GM19397 (cell line): ENCODE results near the gene SLC37A1.

ENCODE experiments used
- ATAC-seq: cut with Tn5 transposase; IDR thresholded peaks from one replicate; pipeline ENCODE4 v1.9.1; 2021; ENCODE audit warnings: mild to moderate bottlenecking, moderate library complexity; ENCODE audit not compliant: unreplicated experiment

Gene SLC37A1

GRCh38 chr21:42572906-42573495, 59.3 kb downstream of the SLC37A1 start:
- no peak for ATAC-seq

DNA sequence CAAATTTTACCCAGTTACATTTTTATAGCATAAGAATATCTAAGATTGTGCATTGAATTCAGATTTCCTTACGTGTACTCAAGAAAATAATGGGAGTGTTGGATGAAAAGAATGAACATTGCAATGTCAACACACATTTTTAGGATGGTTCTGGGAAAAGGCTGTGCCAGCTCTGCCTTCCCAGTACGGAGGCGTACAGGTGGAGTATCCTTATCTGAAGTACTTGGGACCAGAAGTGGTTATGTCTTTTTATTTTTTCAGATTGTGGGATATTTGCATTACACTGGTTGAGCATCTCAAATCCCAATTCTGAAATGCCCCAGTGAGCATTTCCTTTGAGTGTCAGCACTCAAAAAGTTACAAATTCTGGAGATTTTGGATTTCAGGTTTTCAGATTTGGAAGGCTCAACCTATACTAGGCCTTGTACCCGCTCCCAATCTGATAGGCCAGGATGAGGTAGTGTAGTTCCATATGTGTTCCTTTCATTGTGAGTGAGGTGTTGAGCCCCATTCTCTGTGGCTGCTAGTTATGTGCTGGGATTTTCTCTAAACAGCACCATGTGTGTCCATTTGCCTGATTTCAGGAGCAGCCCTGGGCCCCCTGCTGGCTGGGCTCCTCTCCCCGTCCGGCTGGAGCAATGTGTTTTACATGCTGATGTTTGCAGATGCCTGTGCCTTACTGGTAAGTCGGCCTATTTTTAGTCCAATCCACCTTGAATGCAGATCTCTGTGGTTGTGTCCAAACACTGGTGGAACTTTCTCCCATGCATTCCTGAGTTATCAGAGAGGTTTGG, 60.8 kb downstream of the SLC37A1 start:
- no peak for ATAC-seq

- ATAC-seq, result no peak
Observed at GRCh38 chr21:42575111-42575510, 61.5 kb downstream of the SLC37A1 start.

DNA sequence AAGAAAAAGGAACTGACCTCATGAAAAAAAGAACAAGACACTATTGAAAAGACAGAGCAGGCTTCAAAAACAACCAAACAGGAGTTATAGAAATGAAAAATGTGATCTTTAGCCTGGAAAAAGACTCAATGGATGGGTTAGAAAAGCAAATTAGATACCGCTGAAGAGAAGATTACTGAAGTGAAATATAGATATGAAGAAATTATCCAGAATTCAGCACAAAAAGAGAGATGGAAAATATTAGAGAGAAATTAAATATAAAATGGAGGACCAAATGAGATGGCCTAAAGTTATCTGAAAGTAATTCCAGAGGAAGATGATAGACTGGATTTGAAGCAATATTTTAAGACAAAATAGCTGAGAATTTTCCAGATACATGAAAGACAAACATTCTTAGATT, 63.0 kb downstream of the SLC37A1 start:
- ATAC-seq, result no peak

DNA sequence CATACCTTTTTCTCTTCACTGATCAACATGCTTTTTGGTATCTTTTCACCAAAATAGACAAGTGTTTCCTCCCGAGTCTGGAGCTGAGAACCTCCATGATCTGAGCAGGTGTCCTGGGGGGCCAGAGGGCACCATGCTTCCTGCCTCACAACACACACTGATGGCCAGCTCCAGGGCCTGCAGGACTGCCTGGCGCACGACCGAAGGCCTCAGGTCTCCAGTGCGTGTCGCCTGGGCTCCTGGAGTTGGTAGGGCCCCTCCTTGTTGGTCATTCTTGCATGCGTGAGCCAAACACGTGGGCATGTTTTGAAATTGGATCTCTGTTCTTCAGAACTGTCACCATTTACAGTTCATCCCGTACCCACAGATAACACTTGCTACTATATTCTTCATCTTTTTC, 64.4 kb downstream of the SLC37A1 start:
- no peak for ATAC-seq

DNA sequence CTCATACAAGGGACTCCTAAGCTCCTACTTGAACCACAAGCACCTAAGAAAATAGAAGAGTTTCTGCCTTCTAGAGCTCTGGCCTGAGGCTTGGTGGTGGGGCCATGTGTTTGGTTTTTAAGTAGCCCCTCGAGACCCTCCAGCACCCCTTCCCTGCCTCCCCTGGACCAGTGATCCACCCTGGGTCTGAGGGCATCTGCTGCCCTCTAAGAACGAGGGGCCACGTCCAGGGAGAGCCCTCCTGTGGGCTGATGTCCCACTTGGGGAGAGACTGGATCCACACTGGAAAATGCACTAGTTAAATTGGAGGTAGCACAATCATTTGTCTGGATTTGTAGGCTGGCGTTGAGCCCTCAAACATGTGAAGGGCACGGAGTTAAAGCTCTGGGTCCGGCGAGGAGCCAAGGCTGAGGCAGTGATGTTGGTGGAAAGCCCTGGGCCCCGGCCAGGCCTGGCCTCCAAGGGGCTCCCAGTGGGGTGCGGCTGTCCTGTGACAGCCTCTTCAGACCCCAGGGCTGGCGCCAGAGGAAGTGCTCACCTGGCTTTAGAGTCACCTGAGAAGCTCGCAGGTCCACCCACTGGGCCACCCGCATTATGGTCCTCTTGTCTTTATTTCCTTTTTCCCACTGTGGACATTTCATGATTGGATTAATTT, 65.2 kb downstream of the SLC37A1 start:
- ATAC-seq, result no peak

- ATAC-seq, result no peak
Observed at GRCh38 chr21:42579456-42580075, 65.9 kb downstream of the SLC37A1 start.

GRCh38 chr21:42580076-42580792, 66.6 kb downstream of the SLC37A1 start:
- no peak for ATAC-seq

DNA sequence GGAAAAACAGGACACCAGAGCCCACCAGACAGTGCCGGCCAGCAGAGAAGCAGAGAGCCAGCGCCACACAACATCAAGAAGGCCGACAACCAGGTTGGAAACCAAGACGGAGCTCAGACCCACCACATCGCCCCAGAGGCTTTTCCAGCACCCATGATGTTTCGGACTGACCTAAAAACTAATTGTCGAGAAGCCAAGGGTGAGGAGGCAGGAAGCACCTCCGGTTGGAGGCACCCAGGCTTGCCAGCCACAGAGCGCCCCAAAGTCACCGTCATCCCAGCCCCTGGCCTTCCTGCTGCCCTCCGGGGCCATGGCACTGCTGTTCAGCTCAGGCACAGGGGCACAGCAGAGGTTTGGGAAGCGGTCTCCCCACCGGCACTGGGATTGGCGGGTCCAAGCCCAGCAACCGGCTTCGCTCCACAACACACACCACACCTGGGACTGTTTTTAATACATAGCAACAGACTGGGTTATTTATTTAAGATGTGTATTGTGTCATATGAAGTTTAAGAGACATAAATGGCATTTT, 67.2 kb downstream of the SLC37A1 start:
- no peak for ATAC-seq

DNA sequence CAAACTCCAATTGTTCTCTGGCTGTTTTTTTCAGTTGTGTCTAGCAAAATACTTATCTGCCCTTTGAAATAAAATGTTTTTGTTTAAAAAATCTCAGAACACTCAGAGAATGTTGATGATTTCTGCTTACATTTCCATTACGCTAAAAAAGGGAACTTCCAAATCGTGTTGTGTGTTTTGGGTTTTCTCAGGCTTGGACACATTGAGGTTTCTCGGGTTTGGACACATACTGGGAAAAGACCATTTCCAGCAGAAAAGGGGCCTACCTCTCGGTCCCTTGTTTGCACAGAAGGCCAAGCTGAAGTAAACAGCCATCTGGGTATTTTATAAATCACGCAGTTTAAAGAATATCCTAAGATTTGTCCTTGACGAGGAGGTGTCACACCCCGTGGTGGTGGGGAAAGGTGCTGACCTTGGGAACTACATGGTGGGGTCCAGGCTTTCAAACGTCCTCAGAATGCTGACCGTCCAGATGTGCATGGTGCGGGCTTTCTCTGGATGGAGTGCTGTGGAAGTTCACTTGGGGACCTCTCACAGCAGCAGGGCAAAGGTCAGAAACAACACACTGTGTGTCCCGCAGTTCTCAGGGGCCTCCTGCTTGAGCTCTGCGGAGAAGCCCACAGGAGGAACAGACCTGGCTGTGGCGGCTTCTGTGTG, 67.8 kb downstream of the SLC37A1 start:
- no peak for ATAC-seq

- no peak for ATAC-seq
Observed at GRCh38 chr21:42581993-42582786, 68.5 kb downstream of the SLC37A1 start.

GRCh38 chr21:42582787-42583476, 69.3 kb downstream of the SLC37A1 start:
- ATAC-seq, result no peak

GRCh38 chr21:42583477-42584295, 70.0 kb downstream of the SLC37A1 start:
- no peak for ATAC-seq

GRCh38 chr21:42584296-42584641, 70.6 kb downstream of the SLC37A1 start:
- no peak for ATAC-seq

- ATAC-seq, result no peak
Observed at GRCh38 chr21:42585881-42586280, 72.2 kb downstream of the SLC37A1 start.

GRCh38 chr21:42586406-42586805, 72.8 kb downstream of the SLC37A1 start:
- ATAC-seq, result no peak

DNA sequence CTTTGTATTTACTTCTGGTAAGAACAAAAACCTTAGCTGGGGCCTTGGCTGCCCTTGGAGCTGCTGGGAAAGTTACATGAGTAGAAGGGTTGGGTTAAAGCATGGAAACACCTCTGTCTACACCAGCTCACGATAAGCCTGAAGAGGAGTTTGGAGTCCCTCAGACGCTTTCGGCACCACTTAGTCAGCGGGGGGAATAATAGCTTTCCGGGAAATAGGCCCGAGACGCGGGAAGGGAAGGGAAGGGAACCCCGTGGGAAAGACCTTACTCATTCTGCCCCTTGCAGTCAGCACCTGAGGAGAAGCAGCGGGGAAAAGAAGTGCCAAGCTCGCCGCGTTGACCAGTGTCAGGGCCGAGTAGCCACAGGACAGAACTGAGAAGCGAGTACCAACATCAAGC, 73.4 kb downstream of the SLC37A1 start:
- ATAC-seq, result no peak
